Left lung (tissue), 10 donors: ENCODE data around the gene OBSCN. TPM values are rescaled to one million over a fixed set of nuclear protein-coding genes. Genes with fewer than 3 reads are reported as not detected.

Experiments used
- ATAC-seq: fragments of 200-7000 bp; cut with Tn5 transposase; one replicate; pipeline ENCODE4 v1.9.1; 2020; ENCODE audit warnings: moderate library complexity
- DNase-seq, 4 donors: peaks; one replicate each; pipeline ENCODE4 v3.0.0-alpha.2; 2013 to 2020
- H3K27ac ChIP-seq, 2 donors: fragments of 200-600 bp; sonication (generic) in 1 of 2; one replicate each; pipeline versions ENCODE4 v1.5.0 to v1.8.0; 2020 to 2021
- H3K27me3 ChIP-seq, 2 donors: fragments of 200-600 bp; sonication (generic) in 1 of 2; one replicate each; pipeline versions ENCODE4 v1.5.0 to v1.8.0; 2020 to 2021
- H3K36me3 ChIP-seq, 2 donors: fragments of 200-600 bp; sonication (generic) in 1 of 2; one replicate each; pipeline versions ENCODE4 v1.5.0 to v1.8.0; 2020 to 2021
- H3K4me1 ChIP-seq, 2 donors: fragments of 200-600 bp; one replicate each; pipeline ENCODE4 v1.8.0; 2021
- H3K4me3 ChIP-seq, 2 donors: fragments of 200-600 bp; sonication (generic) in 1 of 2; one replicate each; pipeline versions ENCODE4 v1.5.0 to v1.8.0; 2020 to 2021; ENCODE audit warnings: mild to moderate bottlenecking in 1 of 2
- H3K9me3 ChIP-seq, 2 donors: fragments of 200-600 bp; sonication (generic) in 1 of 2; one replicate each; pipeline versions ENCODE4 v1.5.0 to v1.8.0; 2020 to 2021
- intact Hi-C, 2 donors: fragments of 100-400 bp; cut with DNase I; formaldehyde crosslinking; loops; one replicate each; pipeline versions ENCODE4 v1.11.2 to v1.14.2; 2022
- polyA plus RNA-seq, 6 donors: library from polyadenylated mRNA; unstranded; fragments of 120-200 nt; gene quantifications; one replicate each; pipeline ENCODE4 v1.2.1, GENCODE V29; 2013; ENCODE audit not compliant: insufficient read length in 6 of 6
- total RNA-seq, 2 donors: library from RNA; stranded (reverse); fragmentation: NEBNext Ultra II Directional; extraction: Animal tissue kit (Norgen Biotek cat#: 25700); gene quantifications; one replicate each; pipeline ENCODE4 v1.2.1, GENCODE V29; 2021
- TF ChIP-seq, protein P1 (sequence below), 2 donors: fragments of 200-600 bp; sonication (generic) in 1 of 2; IDR thresholded peaks; one replicate each; pipeline versions ENCODE4 v1.5.0 to v1.8.0; 2021; ENCODE audit warnings: antibody characterized with exemption in 2 of 2
- donor health status: DM: no; HTN: yes; CAD: no.
- donor health status: DM: no; HTN: no; CAD: no.

OBSCN gene
- total and polyA plus RNA-seq, 8 donors = 20.3 to 69.5 (median 47.5) TPM

DNA sequence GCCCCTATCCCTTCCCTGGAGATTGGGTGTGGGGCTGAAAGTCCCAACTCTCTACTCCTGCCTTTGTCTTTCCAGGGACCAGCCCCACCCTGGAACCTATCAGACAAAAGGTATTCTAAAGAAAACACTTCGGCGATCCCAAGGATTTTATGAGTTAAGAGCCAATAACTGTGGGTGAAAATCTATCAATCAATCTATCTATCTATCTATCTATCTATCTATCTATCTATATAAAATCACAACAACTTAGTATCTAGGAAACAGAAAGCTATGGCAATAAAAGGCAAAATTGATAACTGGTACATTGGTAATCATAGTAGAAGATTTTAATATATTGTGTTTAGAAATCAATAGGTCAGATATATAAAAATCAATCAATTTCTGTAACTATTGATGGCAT lies 175.9 kb downstream of the OBSCN start:
- ATAC-seq (no peak), DNase-seq (peak in 1 of 4 donors; percentile 2)
- peaks cover 0 to 10% of the 10 kb centered on the region in 2 donors for H3K4me1 ChIP-seq
- H3K9me3 ChIP-seq = no peaks in the 10 kb centered on the region
- intact Hi-C loops = no loop called here
- TF ChIP-seq, protein P1, sequence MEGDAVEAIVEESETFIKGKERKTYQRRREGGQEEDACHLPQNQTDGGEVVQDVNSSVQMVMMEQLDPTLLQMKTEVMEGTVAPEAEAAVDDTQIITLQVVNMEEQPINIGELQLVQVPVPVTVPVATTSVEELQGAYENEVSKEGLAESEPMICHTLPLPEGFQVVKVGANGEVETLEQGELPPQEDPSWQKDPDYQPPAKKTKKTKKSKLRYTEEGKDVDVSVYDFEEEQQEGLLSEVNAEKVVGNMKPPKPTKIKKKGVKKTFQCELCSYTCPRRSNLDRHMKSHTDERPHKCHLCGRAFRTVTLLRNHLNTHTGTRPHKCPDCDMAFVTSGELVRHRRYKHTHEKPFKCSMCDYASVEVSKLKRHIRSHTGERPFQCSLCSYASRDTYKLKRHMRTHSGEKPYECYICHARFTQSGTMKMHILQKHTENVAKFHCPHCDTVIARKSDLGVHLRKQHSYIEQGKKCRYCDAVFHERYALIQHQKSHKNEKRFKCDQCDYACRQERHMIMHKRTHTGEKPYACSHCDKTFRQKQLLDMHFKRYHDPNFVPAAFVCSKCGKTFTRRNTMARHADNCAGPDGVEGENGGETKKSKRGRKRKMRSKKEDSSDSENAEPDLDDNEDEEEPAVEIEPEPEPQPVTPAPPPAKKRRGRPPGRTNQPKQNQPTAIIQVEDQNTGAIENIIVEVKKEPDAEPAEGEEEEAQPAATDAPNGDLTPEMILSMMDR (IDR thresholded peaks at IDR 0.05) = no peak
- H3K4me3 ChIP-seq = no peak overlapping the region
- no peaks in the 10 kb centered on the region for H3K36me3 ChIP-seq
- no peak overlapping the region for H3K27ac ChIP-seq
- H3K27me3 ChIP-seq = peaks cover 0 to 15% of the 10 kb centered on the region in 2 donors

- Histone ChIP-seq H3K36me3 (no peaks in the 10 kb centered on the region), H3K27me3 (peaks cover 0 to under 1% of the 10 kb centered on the region in 2 donors), H3K4me3 (no peak overlapping the region), H3K4me1 (no peaks in the 10 kb centered on the region), H3K9me3 (no peaks in the 10 kb centered on the region), H3K27ac (no peak overlapping the region)
- TF ChIP-seq, protein P1 (IDR thresholded peaks at IDR 0.05) = no peak
- DNase-seq (no peak), ATAC-seq (no peak)
- intact Hi-C loops = no loop called here
Measured at GRCh38 chr1:228385232-228385631, 177.4 kb downstream of the OBSCN start.

GRCh38 chr1:228387321-228387720 lies 179.5 kb downstream of the OBSCN start:
- Histone ChIP-seq H3K4me1 (no peaks in the 10 kb centered on the region), H3K36me3 (peaks cover 0 to 10% of the 10 kb centered on the region in 2 donors), H3K27ac (no peak overlapping the region), H3K4me3 (no peak overlapping the region), H3K27me3 (no peaks in the 10 kb centered on the region), H3K9me3 (no peaks in the 10 kb centered on the region)
- intact Hi-C loops = no loop called here
- DNase-seq = peak in 1 of 4 donors; percentile 6
- TF ChIP-seq, protein P1 (IDR thresholded peaks at IDR 0.05) = no peak
- no peak for ATAC-seq

DNA sequence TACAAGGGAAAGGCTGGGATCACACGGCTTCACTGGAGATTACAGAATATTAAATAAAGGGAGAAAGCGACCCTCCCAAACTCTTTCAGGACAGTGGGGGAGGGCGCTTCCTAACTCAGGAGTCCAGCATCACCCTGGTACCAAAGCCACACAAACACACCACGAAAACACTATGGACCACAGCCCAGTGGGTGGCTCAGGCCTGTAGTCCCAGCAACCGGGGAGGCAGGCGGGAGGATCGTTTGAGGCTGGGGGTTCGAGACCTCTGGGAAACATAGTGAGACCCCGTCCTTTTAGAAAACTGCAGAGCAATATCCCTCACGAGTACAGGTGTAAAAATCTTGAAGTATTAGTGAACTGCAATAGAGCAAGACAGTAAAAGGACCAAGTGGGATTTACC lies 182.8 kb downstream of the OBSCN start:
- Histone ChIP-seq H3K4me1 (peaks cover 0 to 2% of the 10 kb centered on the region in 2 donors), H3K9me3 (no peaks in the 10 kb centered on the region), H3K27ac (no peak overlapping the region), H3K27me3 (no peaks in the 10 kb centered on the region), H3K36me3 (peaks cover 0 to 43% of the 10 kb centered on the region in 2 donors), H3K4me3 (no peak overlapping the region)
- intact Hi-C loops = no loop called here
- no peak for ATAC-seq
- DNase-seq = peak in 2 of 4 donors; percentile 24 to 44
- TF ChIP-seq, protein P1 (IDR thresholded peaks at IDR 0.05) = no peak

DNA sequence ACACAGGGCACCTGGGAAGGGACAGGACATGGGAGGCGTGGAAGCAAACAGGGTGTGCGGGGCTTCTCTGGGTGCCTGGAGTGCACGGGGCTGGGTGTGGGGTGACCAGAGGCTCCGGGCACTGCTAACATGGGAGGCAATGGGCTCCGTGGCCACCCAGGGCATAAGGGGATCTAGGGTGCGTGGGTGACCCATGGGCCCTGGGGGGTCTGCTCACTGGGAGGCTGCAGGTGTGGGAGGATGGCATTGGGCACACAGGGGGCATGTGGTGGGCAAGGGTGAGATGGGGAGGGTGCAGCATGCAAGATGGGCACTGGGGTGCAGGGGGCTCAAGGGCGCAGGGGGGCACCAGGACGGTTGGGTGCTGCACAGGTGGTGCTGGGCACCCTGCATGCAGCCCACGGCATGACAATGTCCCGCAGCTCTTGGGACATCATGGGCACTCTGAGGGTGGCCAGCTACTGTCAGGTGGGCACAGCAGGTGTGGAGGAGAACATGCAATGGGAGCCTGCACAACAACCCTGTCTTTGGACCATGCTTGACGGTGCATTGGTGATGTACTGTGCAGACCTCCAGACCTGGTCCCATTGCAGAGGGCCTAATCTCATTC lies 183.7 kb downstream of the OBSCN start:
- TF ChIP-seq, protein P1 (IDR thresholded peaks at IDR 0.05) = no peak
- no peaks in the 10 kb centered on the region for H3K9me3 ChIP-seq
- H3K27ac ChIP-seq = no peak overlapping the region
- DNase-seq = peak in 2 of 4 donors; percentile 24 to 63
- H3K4me3 ChIP-seq = no peak overlapping the region
- H3K36me3 ChIP-seq = peaks cover 0 to 52% of the 10 kb centered on the region in 2 donors
- H3K27me3 ChIP-seq = no peaks in the 10 kb centered on the region
- intact Hi-C loops = no loop called here
- H3K4me1 ChIP-seq = peaks cover 0 to 2% of the 10 kb centered on the region in 2 donors
- ATAC-seq = no peak
